Measurements from ENCODE around the gene PDF.

PDF gene

DNA sequence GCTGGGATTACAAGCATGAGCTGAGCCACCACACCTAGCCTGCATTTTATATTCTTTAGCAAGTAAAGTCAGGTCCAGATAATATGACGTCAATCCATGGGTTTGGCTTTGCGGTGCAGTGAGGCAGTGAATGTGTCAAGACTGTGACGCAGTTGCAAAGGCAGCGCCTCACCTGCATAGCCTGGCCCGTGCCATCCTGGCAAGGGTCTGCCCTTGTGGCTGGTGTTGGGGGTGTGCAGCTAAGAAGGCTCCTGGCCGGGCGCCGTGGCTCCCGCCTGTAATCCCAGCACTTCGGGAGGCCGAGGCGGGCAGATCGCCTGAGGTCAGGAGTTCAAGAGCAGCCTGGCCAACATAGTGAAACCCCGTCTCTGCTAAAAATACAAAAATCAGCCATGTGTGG, 7.0 kb downstream of the PDF start:
- H3K4me3 ChIP-seq (replicated peaks; ENCODE audit: low read depth, low read length) = no peak overlapping the region
- TF ChIP-seq, protein P1, sequence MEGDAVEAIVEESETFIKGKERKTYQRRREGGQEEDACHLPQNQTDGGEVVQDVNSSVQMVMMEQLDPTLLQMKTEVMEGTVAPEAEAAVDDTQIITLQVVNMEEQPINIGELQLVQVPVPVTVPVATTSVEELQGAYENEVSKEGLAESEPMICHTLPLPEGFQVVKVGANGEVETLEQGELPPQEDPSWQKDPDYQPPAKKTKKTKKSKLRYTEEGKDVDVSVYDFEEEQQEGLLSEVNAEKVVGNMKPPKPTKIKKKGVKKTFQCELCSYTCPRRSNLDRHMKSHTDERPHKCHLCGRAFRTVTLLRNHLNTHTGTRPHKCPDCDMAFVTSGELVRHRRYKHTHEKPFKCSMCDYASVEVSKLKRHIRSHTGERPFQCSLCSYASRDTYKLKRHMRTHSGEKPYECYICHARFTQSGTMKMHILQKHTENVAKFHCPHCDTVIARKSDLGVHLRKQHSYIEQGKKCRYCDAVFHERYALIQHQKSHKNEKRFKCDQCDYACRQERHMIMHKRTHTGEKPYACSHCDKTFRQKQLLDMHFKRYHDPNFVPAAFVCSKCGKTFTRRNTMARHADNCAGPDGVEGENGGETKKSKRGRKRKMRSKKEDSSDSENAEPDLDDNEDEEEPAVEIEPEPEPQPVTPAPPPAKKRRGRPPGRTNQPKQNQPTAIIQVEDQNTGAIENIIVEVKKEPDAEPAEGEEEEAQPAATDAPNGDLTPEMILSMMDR (IDR thresholded peaks at IDR 0.05; ENCODE audit: low read length, missing control alignments) = no peak
- no peak for DNase-seq (ENCODE audit: low read depth)

DNA sequence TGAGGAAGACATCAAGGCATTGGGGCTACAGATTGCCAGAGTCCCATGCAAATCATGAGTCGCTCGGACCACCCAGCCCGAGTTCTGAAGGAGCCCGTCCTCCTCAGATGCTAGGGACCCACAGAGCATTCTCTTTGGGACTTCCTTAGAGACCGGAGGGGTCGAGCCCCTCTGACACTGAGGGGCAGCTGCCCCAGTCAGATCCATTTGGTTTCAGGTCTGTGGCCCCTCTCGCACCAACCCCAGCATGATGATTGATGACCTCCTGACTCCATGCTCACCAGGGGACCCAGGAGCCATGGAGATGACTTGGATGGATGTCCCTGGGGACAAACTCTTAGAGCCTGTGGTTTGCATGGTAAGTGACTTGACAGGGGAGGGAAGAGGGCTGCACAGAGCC, 8.0 kb downstream of the PDF start:
- H3K4me3 ChIP-seq (replicated peaks; ENCODE audit: low read depth, low read length) = no peak overlapping the region
- DNase-seq (ENCODE audit: low read depth) = no peak
- TF ChIP-seq, protein P1 (IDR thresholded peaks at IDR 0.05; ENCODE audit: low read length, missing control alignments) = no peak

DNA sequence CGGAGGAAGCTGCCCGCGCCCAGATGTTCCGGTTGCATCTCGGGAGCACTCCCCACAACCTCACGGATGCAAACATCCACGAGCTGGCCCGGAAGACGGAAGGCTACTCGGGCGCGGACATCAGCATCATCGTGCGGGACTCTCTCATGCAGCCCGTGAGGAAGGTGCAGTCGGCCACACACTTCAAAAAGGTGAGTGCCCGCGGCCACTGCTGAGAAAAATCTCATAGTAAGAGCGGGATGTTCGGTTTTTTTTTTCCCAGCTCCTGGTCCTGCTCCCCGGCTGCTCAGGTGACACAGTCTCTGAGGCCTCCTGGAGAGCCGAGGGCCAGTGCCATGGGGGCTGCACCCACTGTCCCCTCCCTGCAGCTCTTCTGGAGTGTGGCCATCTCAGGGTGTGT, 9.3 kb downstream of the PDF start:
- H3K4me3 ChIP-seq (replicated peaks; ENCODE audit: low read depth, low read length) = no peak overlapping the region
- DNase-seq (ENCODE audit: low read depth) = no peak
- TF ChIP-seq, protein P1 (IDR thresholded peaks at IDR 0.05; ENCODE audit: low read length, missing control alignments) = no peak

DNA sequence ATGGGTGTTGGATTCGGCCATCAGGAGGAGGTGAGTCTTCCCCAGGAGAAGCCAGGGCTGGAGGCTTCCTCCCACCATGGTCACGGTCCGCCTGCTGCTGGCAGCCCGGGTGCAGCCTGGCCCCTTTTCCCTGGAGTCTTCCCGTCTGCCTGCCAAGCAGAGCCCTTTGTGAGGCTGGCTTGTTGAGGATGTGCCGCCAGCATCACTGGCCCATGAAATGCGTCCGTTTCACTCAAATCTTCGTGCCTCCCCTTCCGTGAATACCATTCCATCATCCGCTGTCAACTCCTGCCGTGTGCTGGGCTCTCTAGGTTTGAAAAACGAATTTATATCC, 9.7 kb downstream of the PDF start:
- no peak overlapping the region for H3K4me3 ChIP-seq (replicated peaks; ENCODE audit: low read depth, low read length)
- no peak for DNase-seq (ENCODE audit: low read depth)
- TF ChIP-seq, protein P1 (IDR thresholded peaks at IDR 0.05; ENCODE audit: low read length, missing control alignments) = no peak

DNA sequence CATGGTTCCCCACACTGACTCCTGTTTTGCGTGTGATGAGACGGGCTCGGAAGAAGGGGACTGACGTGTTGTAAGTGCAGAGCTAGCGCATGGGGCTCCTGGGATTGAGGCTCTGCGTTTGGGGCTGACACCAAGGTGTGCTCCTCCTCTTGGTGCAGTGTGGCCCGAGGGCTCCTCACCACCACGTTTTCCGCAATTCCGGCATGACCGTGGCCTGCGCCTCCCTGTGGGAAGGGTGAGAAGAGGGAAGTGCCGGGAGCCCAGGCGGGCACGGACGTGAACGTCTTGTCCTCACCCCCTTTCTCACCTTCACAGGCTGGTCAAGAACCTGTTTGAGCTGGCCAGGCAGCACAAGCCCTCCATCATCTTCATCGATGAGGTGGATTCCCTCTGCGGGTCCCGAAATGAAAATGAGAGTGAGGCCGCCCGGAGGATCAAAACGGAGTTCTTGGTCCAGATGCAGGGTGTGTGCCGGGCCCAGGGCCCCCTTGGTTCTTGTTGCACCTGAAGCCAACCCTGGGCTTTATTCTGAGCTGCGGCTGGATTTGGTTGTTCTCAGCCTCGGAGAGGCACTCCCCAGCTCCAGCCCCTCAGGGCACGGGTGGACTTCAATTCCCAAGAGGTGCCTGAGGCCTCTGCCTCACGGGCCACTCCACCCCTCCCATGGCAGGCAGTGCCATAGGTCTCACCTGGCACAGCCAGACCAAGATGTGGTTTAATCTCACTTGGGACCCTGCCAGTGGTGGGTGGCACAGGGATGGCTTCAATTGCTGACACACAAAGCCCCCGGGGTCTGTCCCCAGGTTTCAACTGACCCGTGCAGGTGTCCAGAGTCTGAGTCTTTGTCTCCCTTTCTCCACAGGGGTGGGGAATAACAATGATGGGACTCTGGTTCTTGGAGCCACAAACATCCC, 10.3 kb downstream of the PDF start:
- H3K4me3 ChIP-seq (replicated peaks; ENCODE audit: low read depth, low read length) = no peak overlapping the region
- DNase-seq (ENCODE audit: low read depth) = no peak
- TF ChIP-seq, protein P1 (IDR thresholded peaks at IDR 0.05; ENCODE audit: low read length, missing control alignments) = no peak

DNA sequence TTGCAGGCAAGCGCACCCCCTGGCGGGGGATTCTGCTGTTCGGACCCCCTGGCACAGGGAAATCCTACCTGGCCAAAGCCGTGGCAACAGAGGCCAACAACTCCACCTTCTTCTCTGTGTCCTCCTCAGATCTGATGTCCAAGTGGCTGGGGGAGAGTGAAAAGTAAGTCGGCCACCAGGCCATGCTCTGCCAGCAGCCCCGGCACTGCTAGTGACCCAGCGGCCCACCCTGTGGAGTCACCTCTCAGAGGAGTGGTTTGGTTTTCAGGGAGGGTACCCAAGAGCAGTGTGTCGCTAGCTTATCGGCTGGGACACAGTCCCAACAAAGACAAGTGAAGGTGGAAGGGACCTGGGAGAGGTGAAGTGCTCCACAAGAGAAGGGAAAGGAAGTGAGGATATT, 11.0 kb downstream of the PDF start:
- DNase-seq (ENCODE audit: low read depth) = no peak
- TF ChIP-seq, protein P1 (IDR thresholded peaks at IDR 0.05; ENCODE audit: low read length, missing control alignments) = no peak

DNA sequence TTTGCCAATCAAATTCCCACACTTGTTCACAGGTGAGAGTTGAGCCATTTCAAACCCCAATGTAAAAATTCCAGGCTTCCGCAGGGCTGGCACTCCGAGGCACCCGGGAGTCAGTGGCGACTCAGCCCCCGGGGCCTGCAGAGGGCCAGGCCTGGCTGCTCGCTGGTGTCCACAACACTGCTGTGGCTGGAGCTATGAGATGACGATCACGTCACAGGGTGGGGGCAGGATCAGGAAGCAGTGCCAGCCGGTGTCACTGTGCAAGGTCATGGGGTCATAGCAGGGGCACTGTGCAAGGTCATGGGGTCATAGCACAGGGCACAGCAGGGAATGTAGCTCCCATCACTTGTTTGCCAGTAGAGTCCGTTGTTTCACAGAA, 11.5 kb downstream of the PDF start:
- TF ChIP-seq, protein P1 (IDR thresholded peaks at IDR 0.05; ENCODE audit: low read length, missing control alignments) = no peak
- DNase-seq (ENCODE audit: low read depth) = no peak

More for the DNA sequence above, 11.0 kb downstream of the PDF start:
- H3K4me3 ChIP-seq (replicated peaks; ENCODE audit: low read depth, low read length) = no peak overlapping the region

More for the DNA sequence above, 11.5 kb downstream of the PDF start:
- no peak overlapping the region for H3K4me3 ChIP-seq (replicated peaks; ENCODE audit: low read depth, low read length)

Data from fibroblast of pulmonary artery (primary cell).